GM21360 (cell line): ENCODE results near the gene CCK.

Source experiments
- ATAC-seq: cut with Tn5 transposase; IDR thresholded peaks from one replicate; pipeline ENCODE4 v1.9.1; 2021; ENCODE audit warnings: mild to moderate bottlenecking, moderate library complexity; ENCODE audit not compliant: unreplicated experiment

CCK gene

DNA sequence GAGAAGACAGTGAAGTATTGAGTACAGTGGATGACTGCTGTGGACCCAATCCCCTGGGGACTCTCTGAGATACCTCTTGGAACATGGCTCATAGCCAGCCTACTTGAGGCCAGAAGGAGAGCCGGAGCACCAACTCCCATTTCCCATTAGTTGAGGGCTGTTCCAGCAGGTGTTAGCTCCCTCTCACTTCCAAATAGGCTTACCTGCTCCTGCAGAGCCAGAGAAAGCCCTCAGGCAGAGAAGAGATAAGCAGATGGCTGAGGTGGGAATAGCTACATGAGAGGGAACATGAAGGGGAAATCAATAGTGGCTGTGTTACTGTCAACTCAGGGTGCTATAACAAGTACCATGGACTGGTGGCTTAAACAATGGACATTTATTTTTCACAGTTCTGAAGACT is 4.6 kb upstream of the CCK start:
- no peak for ATAC-seq

DNA sequence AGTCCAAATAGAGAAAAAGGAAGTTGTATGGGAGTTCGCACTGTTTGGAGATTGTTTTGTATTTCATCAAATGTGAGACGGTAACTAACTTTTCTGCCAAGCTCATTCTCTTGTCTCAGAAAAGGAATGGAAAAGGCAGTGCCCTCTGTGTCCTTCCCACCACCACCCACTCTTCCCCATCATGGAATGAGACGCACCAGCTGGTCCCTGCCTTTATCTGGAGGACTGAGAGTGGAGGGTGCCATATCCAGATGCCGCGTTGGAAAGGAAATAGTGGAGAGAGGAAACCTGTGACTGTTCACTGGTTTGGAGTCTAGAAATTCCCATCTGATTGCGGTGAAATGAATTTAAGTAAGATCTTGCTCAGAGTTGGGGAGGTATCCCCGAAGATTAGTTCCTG is 3.7 kb upstream of the CCK start:
- ATAC-seq = no peak

DNA sequence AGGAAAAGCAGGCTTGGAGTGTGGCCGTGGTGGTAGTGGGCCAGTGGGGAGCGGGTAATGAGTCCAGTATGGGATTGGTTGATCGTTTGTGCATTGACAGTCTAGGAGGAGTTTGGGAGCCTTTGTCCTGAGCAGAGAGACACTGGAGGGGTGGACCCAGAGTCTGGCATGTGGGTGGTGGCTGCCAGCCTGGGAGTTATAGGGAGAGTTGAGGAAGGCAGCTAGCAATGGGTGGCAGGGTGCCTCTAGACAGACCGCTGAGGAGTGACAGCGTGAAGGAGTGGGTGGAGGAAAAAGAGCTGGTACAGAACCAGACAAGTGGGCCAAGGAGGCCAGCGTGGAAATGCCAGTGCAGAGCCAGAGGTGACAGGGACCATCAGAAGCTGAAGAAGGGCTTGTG is 1.9 kb upstream of the CCK start:
- no peak for ATAC-seq

DNA sequence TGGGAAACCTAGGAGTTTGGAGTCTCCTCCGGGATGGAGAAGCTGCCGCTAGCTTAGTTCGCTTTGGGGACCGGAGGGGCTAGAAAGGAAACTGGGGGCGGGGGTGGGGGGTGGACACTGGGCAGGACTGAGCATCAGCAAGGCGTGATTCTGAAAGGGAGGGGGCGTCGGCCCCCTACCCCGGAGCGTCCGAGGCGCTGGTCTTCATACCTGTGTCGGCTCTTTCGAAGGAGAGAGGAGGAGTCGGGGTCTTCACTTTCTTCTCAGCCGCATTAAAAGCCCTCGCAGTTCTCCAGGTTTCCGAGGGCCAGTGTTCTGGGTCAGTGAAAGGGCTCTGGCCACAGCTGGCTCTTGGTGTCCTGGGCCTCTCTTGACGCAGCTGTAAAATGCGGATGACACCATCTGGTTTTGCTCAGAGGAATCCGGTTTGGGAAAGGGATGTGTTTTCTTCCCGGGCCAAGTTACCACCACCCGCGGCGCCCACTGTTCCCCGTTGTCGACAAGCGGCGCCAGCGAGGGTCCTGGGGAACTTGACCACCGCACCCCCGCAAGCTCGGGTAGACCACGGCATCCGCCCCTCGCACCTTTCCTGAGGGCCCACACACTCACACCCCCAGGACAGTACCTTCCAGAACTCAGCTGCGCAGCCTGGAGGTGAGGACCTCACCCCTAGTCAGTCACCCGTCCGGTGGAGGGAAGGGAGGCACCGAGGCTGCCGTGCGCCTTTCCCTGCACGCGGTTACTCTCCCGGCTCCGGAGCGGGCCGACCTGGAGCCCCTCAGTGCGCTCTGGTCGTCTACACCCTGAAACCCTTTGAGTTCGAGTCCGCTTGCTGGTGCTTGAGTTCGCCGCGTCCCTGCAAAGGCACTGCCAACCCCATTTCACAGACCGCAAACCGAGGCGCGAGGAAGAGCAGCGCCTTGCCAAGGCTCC is 660 bp downstream of the CCK start:
- no peak for ATAC-seq

DNA sequence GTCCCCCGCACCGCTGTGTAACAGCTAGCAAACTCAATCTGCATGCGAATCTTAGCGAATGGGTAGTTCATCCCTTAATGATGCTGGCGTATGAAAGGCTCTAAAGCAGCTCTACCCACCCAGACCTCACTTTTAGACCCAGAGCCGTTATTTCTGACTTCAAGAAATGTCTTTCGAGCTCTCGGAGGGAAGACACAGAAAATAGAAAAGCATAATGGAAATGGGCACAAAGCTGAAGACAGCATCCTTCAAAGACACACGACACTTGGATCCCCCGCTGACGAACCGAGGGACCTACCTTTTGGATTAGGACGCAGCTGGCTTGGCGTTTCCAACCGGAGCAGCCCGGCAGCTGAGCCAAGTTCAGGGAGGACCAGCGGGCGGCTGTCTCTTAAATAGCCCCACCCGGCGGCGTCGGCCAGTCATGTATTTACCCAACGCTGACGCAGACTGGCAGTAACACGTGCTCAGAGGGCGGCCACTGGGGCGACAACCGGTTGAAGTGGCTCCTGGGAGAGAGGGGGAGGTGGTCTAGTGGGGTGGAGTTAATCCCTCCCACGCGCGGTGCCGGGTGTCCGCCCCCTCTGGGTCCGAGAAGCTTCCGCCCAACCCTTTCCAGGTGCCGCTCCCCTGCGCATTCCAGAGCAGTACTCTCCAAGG is 1.5 kb downstream of the CCK start:
- ATAC-seq = no peak

DNA sequence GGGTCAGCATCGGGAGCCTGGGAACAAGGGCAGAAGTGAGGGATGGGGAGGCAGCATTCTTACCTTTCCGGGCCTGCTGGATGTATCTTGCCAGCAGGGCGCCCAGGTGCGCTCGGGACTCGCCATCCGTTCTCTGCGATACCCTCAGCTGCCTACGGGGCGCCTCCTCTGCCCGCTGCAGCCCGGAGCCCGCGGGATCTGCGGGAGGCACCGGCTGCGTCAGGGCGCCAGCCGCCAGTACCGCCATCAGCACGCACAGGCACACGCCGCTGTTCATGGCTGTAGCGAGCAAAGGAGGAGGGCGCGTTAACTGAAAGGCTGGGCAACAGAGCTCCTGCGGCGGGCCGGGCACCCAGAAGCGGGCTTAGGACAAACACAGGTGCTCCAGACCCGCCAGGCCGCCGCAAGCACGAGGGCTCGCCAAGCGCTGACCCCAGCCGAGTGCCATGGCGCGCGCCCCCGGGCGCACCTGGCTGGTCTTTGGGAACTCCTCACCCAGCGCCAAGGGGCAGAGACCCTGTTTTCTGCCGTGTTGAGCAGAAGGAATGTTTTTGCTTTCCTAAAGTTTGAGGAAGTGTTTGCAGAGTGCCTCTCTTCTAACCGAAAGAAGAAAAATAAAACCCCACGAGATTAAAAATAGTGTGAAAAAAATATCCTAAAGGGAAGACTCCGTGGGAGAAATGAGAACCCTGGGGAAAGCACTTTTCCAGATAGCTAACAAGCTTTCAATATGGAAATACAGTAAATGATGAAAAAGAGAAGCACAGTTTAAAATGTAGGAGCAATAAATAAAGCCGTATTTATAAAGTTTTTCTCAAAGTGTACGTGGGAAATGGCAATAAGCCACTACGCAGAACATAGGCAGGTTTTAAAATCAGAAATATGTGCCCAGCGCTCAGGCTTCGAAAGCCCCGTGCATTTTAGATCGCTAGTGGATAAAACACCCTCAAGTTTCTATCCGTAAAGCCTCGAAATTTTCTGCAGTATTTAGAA is 2.3 kb downstream of the CCK start:
- ATAC-seq = no peak

DNA sequence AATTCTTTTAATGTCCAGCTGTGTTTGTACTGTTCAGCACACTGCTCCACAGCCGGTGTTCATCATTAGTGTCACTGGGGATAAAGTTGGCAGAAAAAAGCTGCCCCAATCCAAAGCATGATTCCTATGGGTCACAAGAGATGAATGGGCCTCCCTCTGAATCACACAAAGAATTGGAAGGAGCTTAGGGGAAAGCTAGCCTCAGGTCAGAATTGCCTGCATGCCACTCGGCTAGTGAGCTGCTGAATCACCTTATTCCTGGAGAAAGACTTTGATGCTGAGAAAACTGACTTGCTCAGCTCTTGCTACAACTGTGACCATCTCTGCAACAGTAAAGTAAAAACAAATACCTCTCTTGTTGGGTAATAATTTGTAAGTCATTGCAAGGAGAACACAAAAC is 3.5 kb downstream of the CCK start:
- no peak for ATAC-seq

DNA sequence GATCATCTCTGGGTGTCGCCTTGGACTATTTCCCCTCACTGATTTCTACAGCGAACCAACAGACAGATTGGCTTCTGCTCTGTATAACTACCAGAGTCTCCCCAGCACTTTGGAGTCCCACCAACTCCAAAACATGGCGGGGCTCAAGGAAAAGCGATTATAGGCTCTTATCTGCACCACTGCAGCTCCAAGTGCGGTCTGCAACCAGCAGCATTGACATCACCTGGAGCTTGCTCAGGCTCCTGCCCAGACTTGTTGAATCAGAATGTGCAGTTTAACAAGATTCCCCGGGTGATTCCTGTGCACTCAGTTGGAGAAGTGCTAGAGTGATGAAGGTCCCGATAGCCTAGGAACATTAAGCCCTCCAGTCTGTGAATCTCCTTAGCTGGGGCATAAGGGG is 9.0 kb downstream of the CCK start:
- ATAC-seq = no peak

DNA sequence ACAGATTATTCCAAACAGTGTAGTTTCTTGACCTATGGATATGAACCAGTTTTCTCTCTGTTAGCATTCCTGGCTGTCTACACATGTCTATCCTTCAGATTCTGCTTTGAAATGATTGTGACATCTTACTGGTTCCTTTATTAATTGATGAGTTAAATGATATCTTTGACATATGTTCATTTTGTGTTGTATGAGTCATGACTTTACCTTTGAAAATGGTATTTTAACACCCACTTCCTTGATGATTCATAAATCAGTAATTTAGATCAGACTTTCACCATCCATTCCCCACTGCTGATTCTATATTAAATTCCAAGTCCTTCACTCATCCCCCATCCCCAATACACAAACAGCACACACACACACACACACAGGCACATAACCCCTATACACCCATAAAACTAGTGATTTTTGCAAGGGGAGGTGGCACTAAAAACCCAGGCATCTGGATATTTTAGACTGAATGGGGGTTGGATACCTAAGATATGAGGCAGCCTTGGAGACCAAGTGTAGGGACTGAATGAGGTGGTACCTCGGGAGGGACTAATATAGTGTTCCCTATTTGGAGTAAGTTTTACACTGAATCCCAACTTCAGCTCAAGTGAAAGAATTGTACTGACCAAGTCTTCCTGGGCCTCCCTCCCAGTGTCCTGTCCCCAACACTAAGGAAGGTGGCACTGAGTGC is 9.7 kb downstream of the CCK start:
- no peak for ATAC-seq

DNA sequence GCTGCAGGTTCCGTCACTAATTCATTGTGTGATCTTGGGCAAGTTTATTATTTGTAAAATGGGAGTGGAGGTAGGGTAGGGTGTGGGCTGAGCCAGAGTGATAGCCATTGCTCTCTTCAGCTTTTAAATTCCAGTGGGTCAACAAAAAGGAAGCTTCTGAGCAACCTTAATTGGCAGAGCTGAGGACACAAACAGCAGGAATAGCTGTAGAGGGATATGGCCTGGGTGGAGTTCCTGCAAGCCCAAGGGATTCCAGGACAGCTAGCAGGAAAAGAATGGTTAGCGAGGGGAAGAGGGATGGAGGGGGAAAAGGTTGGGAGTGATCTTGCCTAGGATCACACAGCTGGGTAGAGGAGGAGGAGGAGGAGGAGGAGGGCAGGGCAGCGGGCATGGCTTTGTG is 11.4 kb downstream of the CCK start:
- no peak for ATAC-seq

DNA sequence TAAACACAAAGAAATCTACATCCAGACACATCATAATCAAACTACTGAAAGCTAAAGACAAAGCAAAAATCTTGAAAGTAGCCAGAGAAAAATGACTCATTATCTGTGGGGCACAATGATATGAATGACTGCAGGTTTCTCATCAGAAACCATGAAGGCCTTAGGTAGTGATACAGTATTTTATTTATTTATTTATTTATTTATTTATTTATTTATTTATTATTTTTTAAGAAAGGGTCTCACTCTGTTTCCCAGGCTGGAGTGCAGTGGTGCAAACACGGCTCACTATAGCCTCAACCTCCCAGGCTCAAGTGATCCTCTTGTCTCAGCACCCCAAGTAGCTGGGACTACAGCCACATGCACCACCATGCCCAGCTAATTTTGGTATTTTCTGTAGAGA is 15.2 kb downstream of the CCK start:
- ATAC-seq = no peak

DNA sequence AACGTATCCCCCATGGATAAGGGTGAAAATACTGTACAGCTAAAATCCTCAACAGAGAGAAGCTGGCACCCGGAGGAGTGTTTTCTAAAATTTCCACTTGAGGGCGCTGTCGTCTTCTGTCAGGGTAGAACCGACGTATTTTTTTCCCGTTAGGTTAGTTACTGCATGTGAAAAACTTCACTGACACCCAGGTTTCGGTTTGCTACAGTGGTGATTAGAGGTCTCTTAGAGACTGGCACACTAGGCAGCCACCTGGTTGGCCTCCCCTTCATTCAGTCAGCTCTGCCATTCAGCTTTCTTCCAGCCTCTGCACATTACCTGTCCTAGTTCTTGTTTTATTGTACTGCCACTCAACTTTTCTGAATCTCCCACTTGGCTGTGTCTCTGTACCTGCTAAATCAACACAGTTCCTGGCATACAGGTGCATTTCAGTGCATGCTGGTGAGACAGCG is 18.4 kb downstream of the CCK start:
- ATAC-seq = no peak

DNA sequence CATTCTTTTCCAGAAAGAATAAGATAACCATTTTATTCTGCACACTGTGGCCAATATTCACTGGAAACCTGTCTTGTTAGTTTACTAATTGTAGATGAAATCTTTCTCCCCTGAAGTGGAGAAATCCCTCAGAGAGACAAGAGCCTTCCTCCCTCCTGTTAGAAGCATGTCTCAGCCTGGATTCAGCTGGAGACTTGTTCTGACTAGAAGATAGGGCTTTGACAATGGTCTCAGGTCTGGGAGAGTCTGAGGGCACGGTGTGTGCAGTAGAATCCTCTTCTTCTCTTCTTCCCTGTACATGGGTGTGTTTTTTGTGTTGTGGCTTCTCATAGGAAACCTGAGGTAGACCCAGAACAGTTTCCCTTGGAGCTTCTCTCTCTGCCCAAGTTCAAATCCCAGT is 19.9 kb downstream of the CCK start:
- no peak for ATAC-seq

DNA sequence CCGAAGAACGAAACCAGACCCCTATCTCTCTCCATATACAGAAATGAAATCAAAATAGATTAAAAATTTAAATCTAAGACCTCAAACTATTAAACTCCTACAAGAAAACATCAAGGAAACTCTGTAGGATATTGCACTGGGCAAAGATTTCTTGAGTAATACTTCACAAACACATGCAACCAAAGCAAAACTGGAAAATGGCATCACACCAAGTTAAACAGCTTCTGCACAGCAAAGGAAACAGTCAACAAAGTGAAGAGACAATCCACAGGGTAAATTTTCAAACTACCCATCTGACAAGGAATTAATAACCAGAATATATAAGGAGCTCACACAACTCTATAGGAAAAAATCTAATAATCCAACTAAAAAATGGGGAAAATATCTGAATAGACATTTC is 29.4 kb downstream of the CCK start:
- ATAC-seq = no peak

DNA sequence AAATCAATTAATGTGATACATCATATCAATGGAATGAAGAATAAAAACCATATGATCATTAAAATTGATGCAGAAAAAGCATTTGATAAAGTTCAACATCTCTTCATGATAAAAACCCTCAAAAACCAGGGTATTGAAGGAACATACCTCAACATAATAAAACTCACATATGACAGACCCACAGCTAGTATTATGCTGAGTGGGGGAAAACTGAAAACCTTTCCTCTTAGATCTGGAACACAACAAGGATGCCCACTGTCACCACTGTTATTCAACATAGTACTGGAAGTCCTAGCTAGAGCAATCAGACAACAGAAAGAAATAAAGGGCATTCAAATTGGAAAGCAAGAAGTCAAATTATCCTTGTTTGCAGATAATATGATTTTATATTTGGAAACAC is 30.5 kb downstream of the CCK start:
- ATAC-seq = no peak

DNA sequence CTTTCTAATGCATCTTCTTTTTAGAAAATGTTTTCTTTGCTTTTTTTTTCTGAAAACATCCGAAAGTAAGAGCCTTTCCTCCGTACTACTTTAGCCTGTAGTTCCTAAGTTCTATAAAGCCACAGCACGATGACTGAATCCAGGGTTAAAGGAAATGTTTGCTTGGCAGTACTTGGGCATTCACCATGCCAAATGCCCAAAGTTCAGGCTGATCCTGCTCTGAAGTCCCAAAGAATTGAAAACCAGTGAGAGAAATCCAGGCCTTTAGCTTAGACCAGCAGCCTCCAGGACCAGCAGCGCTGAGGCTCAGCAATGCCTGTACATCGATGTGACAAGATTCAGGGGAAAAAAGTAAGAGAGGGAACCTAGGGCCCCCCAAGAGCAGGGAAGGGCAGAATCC is 35.1 kb downstream of the CCK start:
- ATAC-seq = no peak

DNA sequence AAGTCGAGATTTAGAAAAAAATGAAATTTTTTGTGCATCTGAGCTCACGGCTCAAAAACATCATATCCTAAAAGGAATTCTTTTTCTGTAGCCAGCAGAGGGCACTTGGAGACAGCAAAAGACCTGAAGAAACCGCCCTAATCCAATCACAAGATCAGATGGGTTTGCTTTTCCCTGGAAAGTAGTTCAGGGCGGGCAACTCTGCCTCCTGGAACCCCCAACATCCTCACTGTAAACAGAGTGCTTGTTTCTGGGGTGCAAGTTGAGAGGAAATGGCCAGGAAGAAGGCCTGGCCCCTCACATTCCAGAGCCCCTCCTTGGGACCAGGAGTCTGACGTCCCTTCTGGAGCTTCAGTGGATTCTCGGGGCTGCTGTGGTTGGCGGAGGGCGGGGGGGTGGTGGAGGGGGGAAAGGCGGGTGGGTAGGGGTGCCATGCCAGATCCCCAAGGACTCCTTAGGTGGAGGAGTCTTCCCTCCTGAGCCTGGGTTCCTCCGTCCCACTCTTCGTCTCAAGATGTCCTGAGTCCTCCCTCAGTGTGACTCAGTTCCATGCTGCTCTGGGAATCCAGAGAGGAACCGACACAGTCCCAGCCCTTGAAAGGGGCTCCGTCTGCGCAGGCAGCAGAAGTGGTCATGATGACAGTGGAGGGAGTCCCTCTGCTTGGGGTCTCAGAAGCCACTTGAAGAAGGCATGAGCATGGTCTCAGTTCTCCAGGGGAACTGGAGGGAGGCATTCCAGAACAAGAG is 35.9 kb downstream of the CCK start:
- no peak for ATAC-seq

DNA sequence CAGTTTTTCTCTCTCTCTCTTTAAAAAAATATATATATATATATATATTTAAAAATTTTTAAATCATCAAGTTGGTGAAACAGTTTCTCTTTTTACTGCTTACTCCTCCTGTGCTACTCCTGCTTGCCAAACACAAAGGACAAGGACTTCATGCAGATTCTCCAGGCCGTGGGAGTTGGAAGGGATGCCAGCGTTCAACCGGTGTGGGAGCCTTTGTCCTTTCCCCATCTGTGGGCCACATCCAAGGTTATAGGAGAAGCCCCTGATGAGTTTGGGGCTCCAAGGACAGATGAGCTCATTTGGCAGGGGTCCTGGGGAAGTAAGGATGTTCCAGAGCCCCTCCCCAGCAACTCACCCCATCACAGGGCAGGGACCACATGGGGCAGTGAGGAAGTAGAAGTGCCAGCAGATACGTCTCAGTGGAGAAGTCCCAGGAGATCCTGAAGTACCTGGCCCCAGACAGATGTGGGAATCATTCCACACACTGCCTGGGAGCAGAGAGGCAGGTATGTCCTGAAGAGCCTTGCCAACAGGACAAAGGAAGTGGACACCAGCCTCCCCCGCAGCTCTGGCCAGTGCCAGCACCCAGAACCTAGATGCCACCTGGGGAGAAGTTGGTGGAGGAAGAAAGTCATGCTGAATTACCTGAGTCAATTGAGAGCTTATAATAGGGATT is 36.6 kb downstream of the CCK start:
- no peak for ATAC-seq

DNA sequence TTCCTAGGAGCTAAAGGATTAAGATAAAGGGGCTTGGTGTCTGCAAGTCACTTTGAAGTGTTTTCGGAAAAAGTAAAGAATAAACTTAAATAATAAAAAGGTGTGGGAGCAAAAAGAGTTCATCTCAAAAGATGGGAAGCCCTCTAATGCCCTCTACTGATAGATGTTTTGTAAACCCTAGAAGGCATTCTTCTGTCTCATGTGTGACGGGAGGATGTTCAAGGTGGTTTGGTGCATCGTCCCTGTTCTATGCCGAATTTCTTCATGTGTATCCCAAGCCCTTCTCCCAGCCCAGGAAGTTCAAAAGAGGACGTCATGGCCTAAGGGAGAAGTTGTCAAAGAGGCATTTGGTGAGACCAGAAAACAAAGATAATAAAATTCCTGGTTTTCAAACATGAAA is 37.2 kb downstream of the CCK start:
- no peak for ATAC-seq
